Midbrain (tissue), 1 donor: ENCODE data around the gene MGMT.
"Not testable (repeated sequence)": the region's sequence is repeated elsewhere in the genome, so short reads cannot be mapped to it uniquely, and the experiment has no call there.

Source experiments
- DNase-seq: peaks from one replicate; lab custom pipeline; 2025; lab: John Stamatoyannopoulos, UW

The MGMT gene

DNA sequence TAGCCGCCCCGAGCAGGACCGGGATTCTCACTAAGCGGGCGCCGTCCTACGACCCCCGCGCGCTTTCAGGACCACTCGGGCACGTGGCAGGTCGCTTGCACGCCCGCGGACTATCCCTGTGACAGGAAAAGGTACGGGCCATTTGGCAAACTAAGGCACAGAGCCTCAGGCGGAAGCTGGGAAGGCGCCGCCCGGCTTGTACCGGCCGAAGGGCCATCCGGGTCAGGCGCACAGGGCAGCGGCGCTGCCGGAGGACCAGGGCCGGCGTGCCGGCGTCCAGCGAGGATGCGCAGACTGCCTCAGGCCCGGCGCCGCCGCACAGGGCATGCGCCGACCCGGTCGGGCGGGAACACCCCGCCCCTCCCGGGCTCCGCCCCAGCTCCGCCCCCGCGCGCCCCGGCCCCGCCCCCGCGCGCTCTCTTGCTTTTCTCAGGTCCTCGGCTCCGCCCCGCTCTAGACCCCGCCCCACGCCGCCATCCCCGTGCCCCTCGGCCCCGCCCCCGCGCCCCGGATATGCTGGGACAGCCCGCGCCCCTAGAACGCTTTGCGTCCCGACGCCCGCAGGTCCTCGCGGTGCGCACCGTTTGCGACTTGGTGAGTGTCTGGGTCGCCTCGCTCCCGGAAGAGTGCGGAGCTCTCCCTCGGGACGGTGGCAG is at the start of gene MGMT:
TSS of gene MGMT (plus strand) at position 539 of the 656 bp plus-strand sequence.
- peak; percentile 88 for DNase-seq

- DNase-seq = no peak
These were observed 49.2 kb upstream of the MGMT start for GRCh38 chr10:129417870-129418269.

GRCh38 chr10:129418496-129419225 is 48.4 kb upstream of the MGMT start:
- DNase-seq = no peak

- no peak for DNase-seq
These were observed 47.6 kb upstream of the MGMT start for GRCh38 chr10:129419397-129419796.

DNA sequence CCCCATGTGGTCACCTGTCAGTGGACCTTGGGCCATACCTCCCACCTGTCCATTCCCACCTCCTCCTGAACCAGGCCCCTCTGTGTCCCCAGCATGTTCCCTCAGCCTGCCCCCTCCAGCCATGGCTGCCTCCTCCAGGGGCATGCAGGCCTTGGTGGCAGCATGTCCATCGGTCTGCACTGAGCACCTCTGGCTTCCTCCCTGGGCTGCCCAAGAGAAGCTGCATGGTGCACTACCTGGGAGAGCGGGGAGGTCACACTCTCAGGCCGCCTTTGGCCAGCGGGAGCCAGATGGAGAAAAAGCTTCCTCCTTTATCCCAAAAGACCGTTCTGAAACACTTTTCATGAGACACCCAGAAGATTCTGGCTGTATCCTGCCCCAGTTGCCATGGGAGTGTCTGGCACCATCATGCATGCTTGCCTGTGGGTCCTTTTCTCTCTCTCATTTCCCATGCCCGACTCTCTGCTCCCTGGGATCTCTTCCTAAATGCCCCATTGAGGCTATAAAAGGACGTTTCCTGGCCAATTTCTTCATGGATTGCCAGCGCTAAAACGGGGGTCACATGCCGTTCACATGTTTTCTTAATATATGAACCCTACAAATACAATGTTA is 45.5 kb upstream of the MGMT start:
- peak; percentile 17 for DNase-seq

GRCh38 chr10:129424978-129425377 is 42.1 kb upstream of the MGMT start:
- no peak for DNase-seq

GRCh38 chr10:129426606-129427005 is 40.4 kb upstream of the MGMT start:
- no peak for DNase-seq

DNA sequence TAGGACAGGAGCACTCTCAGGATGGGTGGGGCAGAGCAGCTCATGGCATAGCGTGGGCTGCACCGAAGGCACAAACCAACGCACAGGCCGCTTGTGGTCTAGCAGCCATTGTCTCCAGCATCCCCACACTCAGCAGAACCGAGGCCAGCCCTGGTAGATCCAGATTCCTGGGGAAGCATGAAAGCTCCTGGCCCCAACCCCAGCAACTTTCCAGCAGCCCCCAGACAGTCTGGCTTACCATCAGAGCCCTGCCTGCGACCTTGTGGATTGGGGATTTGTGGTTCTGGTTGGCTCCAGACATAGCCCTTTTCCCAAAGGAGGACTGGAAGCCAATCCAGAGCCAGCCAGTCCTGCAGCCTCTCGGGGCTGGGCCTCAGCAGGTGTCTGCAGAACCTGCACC is 33.8 kb upstream of the MGMT start:
- DNase-seq = no peak

DNA sequence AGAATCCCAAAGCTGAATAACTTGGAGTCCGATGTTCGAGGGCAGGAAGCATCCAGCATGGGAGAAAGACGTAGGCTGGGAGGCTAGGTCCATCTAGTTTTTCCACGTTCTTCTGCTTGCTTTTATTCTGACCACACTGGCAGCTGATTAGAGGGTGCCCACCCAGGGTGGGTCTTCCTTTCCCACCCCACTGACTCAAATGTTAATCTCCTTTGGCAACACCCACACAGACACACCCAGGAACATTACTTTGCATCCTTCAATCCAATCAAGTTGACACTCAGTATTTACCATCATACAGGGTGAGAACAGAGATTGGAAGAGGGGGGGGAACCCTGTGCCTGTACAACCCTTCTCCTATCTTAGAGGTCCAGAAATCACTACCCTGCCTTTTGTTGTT is 31.3 kb upstream of the MGMT start:
- DNase-seq = not testable (repeated sequence)

DNA sequence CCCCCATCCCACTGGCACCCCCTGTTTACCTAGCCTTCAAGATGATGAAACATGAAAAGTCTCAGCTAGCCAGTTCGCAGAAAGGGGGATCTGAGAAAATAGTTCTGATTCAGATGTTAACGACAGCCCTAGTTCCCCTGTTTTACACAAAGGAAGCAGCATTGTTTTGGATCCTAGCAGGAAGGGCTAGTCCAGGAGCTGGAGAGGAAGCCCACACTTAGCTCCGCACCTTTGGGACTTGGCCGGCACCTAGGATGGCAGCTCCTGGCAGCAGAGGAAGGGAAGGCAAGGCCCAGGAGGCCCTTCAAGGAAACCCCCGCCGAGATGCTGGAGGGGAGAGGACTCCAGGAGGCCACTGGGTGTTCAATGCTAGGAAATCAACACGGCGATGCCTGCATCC is 29.0 kb upstream of the MGMT start:
- DNase-seq = no peak

DNA sequence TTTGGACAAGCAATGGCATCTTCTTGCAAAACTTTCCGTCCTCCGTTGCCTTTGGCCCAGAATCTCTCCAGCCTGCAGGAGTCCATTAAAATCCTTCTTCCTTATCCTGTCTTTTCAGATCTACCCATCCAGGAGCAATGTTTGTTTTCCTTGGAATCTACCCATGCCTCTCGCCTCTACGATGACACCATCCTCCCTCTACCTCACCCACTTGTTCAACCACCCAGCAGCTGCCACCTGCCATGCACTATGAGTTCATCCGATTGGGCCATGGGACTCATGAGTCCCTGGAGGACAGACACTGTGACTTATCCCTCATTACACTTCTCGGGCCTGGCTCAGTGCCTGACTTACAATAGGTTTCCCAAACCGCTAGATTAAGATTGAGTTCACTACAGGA is 26.8 kb upstream of the MGMT start:
- no peak for DNase-seq

DNA sequence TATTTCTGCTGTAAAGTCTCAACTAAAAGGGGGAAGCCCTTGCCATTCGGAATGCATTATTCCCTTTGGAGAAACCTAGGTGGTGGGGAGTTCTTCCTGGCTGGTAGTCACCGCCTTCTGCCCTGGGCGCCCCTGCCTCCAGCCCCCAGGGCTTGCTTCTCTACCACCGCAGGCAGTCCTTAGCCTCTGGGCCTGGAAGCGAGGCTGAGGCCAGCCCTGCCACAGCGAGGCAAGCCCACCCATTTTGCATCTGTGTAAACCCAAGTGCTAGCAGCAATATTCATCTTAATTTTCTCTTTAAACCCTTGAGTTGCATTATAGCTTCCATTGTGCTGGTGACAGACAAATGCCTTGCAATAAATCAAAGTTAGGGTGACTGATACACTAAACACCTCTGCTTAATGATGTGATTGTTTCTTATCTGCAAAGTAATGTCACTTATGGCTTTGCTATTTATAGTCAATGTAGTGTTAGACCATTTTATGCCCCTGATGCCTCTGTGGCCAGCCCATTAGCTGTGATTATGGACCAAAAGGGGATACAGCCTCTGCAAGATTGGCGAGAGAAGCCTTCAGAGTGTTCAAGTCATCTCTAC is 26.2 kb upstream of the MGMT start:
- DNase-seq = no peak

DNA sequence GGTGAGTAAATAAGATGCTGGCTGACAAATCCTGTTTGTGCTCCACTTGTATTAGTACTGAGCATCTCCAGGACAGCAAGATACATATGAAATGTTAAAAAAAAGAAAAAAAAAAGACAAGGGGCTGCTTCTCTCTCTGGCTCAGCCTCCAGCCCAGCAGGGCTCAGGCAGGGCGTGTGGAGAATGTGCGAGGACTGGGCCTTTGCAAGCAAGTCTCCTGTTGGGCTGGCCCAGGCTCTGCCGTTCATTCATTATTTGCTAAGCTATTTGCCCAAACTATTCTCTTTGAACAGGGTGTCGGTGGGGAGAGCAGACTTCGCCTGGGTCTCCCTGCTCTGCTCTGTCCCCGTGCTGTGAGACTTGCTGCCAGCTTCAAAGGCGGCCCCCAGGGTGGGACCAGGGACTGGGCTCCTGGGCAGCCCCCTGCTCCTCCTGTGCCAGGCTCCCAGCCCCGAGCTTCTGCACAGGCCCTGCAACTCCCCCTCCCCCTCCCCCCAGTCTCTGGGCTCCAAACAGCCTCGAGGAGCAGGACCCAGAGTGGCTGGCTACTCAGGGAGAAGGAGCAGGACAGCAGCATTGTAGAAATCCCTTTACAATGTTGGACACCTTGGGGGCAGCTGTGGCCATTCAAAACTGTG is 25.6 kb upstream of the MGMT start:
- no peak for DNase-seq

GRCh38 chr10:129442866-129443265 is 24.2 kb upstream of the MGMT start:
- DNase-seq = no peak

DNA sequence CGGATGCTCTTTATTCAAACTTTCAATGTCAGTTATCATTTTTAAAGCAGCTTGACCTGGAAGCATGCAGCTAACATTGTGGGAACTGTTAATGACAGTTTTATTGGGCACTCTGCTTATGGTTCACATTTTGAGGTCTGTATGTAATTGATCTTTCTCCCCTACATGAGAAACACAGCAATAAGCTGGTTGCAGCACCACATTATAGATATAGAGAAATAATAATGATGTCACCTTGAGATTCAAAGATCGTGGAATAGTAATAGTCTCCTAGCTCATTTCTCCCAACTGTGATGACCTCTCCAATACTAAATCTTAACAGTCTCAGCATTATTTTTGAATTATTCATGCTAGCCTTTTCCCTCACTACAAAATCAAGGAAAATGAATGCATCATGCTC is 22.7 kb upstream of the MGMT start:
- DNase-seq = no peak

GRCh38 chr10:129445436-129446182 is 21.4 kb upstream of the MGMT start:
- no peak for DNase-seq

GRCh38 chr10:129446183-129446581 is 20.9 kb upstream of the MGMT start:
- DNase-seq = no peak

DNA sequence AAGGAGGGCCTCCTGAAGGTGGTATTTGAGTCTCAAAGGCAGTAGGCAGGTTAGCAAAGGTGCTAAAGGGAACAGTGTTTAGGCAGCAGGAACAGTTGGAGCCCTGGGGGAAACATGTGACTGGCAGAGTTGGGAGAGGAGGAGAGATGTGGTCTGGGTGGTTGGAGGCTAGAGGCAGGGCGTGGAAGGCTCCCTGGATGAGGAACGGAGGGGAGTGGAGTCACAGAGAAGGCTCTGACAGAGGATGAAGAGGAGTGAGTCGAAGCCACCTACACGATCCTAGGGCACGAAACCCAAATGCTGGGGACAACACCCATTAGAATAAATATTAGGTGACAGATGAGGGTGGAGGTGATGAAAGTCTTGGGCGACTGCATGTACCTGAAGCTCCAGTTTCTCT is 19.6 kb upstream of the MGMT start:
- no peak for DNase-seq

DNA sequence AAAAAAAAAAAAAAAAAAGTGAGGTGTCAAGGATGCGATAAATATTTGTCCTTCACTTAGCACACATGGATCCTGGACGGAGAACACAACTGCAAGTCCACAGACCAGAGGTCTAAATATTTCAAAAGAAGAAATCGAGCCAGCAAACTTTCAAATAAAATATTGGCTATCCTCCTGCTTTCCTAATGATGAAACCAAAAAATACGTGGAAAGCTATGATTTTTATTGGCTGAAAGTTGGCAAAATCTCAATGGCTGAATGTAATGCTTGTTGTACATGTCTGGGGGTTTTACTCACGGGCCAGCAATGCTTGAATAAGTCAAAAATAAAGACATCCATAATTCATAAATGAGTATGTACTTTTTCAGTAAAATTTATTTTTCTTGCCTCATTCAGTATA is 19.0 kb upstream of the MGMT start:
- no peak for DNase-seq

DNA sequence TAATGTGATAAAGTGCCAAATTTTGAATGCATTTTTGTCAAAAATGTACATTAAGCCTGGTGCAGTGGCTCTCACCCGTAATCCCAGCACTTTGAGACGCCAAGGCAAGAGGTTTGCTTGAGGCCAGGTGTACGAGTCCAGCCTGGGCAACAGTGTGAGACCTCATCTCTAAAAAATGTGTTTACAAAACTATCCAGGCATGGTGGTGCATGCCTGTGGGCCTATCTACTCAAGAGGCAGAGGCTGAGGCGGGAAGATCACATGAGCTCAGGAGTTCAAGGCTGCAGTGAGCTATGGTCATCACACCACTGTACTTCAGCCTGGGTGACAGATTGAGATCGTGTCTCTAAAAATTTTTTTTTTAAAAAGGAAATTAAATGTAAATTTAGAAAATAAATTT is 18.5 kb upstream of the MGMT start:
- no peak for DNase-seq

- DNase-seq = no peak
These were observed 17.1 kb upstream of the MGMT start for GRCh38 chr10:129449893-129450292.

GRCh38 chr10:129450391-129450790 is 16.6 kb upstream of the MGMT start:
- DNase-seq = no peak
